NCI-H1417 treated with DMSO at 0.1 percent for 48 hours (cell line): ENCODE data around the gene ZNF20.

Experiments used
- DNase-seq: peaks from one replicate; lab custom pipeline; 2025; lab: John Stamatoyannopoulos, UW

Gene ZNF20

DNA sequence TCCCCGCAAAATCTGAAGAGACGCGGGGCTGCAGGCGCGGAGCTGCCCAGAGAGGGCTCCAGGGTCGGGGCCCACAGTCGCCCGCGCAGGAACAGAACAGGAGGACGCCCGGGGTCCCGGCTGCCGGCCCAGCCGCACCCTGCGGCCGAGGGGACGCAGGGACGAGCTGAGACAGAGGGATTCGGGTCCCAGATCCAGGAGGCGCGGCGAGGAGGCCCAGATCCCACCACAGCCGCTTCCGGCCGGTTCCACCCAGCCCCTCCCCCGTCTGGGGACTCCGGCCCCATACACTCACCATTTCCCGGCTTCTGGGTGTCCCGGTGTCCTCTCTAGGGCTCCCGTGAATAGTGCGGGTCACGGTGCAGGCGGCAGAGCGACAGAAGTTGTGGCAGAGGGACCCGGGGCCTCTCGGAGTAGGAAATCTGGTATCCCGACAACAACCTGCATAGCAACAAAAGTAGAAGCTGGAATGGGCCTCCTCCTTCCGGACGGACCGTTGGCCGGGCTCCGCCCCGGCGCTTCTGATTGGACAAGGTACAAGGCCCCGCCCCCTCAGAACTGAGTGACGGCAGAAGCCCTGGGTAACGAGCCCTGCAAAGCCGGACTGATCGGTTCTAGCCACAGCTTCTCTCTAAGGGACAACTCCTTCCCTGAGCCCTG, at the start of gene ZNF20:
Gene ZNF20 (minus strand): TSS at position 466 of the 660 bp plus-strand sequence. CDS start 168 bp downstream, at position 298.
- peak; percentile 81 for DNase-seq

DNA sequence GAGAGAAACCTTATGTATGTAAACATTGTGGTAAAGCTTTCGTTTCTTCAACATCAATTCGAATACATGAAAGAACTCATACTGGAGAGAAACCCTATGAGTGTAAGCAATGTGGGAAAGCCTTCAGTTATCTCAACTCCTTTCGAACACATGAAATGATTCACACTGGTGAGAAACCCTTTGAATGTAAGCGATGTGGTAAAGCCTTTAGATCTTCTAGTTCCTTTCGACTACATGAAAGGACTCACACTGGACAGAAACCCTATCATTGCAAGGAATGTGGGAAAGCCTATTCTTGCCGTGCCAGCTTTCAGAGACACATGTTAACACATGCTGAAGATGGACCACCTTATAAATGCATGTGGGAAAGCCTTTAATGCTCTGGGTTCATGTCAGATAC, 47.5 kb upstream of the ZNF20 start:
- DNase-seq, result no peak

DNA sequence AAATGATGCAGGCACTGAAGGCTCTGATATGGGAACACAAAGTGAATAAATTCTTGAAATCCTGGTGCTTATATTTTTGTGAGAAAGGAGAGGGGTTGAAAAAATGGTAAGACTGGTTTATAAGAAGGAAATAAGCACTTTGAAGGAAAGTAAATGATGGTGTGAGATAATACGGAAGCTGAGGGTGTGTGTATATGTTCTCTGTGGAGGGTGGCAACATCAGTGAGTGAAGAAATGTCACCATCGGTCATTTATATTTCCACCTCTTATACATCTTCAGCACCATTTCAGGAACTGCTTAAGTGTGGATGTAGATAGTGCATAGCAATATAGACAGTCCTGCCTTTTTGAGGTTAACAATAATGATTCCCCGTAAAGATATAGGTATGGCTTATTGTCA, 40.2 kb upstream of the ZNF20 start:
- DNase-seq, result no peak

DNA sequence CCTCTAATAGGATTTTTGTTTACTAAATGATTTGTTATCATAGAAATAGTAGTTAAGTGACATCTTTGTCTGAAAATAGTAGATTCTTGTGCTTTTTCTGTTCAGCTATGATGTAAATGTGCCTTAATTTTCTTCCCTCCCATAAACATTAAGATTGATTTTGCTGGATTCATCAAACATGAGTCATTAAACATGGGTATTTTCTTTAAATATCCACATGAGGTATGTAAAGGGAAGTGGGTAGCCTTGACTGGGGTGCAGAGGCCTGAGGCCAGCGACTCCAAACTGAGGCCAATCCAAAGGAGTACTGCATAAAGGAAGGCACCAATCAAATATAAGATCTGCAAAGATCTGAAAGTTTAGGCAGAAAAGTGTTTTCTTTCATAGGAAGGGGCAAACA, 26.5 kb upstream of the ZNF20 start:
- DNase-seq, result no peak

DNA sequence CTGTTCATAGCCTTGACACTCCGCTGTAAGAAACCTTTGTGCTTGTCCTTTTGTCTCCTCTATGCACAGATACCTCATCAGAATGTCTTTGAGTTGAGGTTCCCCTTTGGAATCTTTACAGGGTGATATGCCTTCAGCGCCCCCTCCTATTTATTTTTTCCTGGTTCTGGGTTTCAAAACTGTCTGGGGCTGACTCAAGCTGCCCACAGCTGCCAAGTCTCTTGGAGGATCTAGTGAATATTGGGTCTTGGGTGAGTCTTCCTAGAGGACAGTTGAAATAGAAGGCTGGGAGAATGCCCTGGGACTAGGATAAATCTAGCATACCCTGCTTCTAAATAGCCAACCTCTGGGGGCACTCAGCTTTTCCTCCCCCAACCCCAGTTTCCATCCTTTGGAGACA, 23.7 kb upstream of the ZNF20 start:
- DNase-seq, result no peak

DNA sequence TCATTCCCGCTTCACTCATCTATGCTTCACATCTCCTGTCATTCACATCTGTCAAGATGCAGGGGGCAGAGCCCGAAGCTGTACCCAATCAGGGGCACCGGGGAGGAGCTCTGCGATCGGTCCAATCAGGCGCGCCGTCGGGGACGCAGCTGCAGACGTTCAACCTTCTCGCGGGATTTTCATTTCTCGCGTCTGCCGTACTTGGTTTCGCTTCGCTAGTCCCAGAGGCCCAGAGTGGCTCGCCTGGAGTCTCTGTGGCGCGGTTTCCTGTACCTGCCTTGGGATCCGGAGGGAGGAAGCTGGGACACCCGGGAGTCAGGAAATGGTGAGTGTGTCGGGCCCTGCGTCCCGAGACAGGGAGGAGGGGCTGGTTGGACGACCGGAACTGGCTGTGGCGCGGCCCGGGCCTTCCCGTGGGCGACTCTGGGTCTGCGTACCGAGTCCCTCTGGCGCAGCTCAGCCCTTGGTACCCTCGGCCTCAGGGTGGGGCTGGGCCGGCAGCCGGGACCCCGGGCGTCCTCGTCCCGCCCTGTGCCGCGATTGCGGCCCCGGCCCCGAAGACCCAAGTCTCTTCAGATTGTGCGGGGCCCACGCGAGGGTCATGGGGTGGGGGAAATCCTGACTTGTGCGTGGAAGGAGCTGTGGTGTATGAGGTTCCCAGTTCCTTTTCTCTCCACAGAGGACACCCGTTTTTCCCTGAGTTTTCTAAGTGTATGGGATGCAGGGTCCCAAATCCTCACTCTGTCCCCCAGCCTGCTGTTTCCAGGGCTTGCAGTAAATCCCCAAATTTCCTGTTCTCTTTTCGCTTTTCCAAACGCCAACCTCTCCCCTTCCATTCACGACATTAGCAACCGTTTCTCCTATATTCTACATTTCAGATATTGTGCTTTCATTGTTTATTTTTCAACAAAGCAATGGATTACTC, 23.0 kb upstream of the ZNF20 start, which contains the start of gene ZNF136:
Gene ZNF136 (plus strand): TSS at position 215 of the 925 bp plus-strand sequence. CDS start 108 bp downstream, at position 323.
- DNase-seq, result peak; percentile 76

DNA sequence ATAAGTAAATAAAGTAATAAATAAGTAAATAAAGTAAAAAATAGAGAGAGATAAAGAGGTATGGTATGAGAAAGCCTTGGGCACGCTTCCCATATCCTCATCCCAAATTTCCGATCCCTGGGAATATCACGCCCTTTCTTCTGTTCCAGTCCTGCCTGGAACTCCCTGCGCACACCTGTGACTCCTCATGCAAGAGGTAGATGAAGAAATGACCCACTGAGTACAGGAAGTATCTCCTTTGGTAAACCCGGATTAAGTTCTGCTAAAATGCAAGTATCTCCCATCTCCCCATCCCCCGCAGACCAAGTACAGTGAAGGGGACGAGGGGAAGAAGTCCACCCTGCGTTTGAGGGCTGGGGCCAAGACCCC, 22.3 kb upstream of the ZNF20 start:
- DNase-seq, result no peak

DNA sequence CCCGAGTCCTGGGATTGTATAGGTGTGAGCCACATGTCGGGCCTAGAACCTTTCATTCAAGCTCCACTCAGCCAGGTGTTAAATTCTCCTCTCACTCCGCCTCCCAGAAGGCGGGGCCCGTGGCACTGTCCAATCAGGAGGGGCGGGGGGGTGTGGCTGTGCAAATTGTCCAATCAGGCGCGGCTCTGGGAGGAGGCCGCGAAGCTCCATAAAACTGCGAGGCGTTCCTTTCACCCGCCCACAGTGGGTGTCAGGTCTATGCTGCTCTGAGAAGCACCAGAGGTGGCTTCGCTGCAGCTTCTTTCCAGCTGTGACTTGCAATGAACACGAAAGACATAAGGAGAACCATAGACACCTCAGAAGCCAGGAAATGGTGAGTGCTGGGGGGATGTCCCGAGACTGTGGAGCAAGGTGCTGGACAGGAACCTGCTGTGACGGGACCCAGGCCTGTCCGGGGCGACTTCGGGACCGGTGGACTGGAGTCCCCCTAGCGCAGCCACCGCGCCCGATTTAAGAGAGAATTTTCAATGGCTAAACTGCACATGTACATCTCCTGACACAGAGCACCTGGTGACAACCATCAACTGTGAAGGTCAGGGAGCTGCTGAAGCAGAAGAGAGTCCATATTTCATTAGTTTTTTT, 19.7 kb upstream of the ZNF20 start:
- DNase-seq, result no peak

DNA sequence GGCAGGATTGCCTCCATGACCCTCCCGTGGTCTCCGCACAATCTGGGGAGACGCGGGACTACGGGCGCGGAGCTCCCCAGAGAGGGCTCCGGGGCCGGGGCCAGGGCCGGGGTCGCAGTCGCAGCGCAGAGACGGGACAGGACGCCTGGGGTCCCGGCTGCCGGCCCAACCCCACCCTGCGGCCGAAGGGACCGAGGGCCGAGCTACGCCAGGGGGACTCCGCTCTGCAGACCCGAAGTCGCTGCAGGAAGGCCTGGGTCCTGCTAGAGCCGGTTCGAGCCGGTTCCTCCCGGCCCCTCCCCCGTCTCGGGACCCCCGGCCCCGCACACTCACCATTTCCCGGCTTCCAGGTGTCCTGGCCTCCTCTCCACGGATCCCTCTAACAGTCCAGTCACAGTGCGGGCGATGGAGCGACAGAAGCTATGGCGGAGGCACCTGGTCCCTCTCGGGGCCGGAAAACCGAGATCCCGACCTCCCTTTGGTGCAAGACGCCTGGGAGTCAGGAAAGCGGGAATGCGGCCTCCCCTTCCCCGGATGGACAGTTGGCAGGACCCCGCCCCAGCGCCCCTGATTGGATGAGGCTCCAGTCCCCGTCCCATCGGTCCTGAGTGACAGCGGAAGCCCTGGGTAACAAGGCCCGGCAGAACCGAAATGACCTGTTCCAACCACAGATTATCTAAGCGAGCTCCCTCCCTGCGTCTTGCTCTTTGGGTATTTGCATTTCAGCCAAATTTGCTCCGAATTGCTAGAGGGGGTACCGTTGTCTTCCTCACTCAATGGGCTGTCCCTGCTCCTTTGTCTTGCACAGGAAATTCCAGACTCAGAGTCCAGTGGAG, 16.3 kb upstream of the ZNF20 start, which contains the start of gene ZNF625:
Gene ZNF625 (minus strand): TSS at position 512 of the 836 bp plus-strand sequence. CDS start 176 bp downstream, at position 336.
- peak; percentile 73 for DNase-seq

DNA sequence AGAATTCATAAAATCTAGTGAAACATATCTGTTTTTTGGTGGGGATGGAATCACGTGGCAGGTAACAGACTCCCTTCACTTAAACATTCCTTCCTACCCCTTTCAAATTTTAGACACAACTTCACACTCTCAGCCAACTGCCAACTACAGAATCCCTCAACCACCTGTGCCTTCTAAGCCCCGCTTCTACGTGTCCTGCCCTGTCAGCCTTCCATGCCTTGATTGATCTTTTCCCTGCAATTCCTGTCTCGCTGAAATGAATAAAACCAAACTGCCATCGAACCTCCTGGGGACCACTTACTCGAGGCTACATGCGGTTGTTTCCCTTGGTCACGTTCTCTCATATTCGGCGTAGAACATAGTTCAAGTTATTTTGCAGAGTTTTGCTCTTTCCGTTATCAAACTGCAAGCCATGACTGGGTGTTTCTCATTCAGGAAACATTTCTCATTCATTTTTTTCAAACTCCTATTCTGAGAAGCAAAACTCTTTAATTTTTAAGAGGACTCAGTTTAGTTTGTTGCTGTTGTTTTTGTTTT, 15.2 kb upstream of the ZNF20 start:
- DNase-seq, result no peak

DNA sequence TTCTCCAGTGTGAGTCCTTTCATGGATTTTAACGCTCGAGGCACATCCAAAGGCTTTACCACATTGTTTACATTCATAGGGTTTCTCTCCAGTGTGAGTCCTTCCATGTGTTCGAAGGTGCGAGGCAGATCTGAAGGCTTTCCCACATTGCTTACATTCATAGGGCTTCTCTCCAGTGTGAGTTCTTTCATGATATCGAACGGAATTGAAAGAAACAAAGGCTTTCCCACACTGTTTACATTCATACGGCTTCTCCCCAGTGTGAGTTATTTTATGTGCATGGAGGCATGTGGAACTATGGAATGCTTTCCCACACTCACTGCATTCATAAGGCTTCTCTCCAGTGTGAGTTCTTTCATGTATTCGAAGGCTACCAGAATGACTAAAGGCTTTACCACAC, 5.2 kb upstream of the ZNF20 start:
- DNase-seq, result no peak

DNA sequence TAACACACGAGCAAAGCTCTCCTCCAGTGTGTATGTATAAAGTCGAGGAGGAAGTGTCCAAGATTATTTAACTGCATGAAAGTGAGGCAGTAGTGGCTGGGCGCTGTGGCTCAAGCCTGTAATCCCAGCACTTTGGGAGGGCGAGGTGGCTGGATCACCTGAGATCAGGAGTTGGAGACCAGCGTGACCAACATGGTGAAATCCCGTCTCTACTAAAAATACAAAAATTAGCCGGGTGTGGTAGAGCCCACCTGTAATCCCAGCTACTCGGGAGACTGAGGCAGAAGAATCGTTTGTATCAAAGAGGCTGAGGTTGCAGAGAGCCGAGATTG, 1.2 kb upstream of the ZNF20 start:
- DNase-seq, result no peak

DNA sequence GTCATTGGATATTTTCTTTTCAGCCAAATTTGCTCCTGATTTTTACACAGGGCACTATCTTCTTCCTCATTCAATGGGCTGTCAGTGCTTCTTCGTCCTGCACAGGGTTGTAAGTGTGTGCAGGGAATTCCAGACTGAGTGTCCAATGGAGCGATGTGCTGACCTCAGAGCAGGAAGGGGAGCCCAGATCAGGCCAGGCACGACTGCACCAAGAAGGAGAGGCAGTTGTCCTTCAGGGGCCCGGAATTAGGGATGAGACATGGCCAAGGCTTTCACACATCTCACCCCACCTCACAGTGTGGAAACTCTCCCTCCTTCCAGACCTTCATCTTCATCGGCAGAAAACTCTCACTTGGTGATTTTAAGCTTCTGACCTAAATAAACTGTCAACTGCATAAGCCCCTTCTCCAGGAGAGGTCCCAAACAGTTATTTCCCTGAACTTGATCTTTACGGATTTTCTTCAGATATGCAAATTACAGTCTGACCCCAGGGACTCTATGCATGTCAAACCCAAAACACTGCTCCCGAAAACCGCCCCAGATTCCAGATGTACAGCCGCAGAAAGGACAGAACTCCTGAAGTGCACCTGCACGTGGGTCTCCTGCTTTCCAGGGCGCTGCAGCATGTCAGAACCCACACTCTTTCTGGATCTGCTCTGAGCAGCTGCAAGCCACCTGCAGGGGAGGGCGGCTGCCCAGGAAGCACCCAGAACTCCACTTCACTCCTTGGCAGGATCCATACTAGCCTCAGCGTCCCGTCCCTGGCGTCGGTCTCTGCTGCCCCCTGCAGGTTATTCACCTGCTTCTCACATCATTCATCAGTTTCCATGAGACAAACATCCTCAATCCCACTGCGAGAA, 625 bp upstream of the ZNF20 start:
- peak; percentile 62 for DNase-seq

DNA sequence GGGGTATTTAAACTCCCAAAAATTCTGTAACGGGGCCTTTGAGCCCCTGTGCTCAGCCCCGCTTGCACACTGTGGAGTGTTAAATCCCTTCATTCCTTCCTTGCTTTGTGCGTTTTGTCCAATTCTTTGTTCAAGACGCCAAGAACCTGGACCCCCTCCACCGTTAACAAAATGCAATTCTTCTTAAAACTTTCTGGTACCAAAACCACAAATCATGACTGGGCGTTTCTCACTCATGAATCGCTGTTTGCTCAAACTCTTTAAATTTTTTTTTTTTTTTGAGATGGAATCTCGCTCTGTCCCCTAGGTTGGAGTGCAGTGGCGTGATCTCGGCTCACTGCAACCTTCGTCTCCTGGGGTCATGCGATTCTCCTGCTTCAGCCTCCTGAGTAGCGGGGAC, 881 bp downstream of the ZNF20 start:
- DNase-seq, result no peak

DNA sequence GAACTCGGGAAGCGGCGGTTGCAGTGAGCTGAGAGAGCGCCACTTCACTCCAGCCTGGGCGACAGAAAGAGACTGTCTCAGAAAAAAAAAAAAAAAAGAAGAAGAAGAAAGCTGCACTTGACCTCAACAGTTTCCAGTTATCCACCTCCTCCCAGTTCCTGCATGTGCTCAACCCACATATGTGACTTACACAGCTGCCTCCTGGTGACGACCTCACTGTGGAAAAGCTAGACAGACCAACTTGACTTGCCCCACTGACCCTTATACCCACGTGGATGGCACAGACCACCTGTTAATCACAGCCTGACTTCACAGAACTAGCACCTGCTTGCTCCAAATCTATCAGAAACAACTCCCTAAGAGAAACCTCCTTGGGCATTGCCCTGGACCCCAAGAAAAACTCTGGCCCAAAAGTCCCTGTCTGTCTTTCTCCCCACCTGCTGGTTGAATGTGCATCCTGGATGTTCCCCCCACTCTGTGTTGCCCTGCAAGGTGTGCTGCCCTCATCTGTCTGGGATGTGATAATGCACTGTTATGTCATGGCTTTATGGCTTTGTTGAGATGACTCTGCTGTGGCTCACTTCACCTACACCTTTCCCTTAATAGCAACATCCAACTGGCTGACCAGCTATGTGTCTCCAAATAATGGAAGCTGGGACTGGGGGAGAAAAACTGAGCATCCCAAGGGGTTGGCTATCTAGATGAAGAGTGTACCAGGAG, 2.8 kb downstream of the ZNF20 start:
- DNase-seq, result no peak

DNA sequence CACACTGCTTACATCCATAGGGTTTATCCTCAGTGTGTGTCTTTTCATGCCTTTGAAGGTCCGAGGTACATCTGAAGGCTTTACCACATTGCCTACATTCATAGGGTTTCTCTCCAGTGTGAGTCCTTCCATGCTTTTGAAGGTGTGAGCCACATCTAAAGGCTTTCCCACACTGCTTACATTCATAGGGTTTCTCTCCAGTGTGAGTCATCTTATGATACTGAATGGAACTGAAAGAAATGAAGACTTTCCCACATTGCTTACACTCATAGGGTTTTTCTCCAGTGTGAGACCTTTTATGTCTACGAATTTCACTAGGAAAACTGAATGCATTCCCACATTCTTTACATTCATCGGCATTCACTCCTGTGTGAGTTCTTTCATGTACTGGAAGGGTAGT, 7.1 kb downstream of the ZNF20 start:
- no peak for DNase-seq

DNA sequence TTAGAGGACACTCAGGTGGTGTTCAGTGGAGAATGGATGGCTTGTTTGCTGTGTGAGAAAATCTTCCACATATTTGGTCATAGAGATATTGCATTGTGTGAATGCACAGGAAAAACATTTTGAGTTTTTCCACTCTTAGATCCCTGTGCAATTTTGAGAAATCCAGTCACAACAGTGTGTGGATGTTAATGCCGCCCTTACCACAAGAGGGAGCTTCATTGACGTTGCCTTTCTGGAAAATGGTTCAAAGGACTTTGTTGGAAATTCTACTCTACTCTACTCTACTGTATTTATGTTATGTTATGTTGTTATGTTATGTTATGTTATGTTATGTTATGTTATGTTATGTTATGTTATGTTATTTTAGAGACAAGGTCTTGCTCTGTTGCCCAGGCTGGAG, 13.4 kb downstream of the ZNF20 start:
- no peak for DNase-seq

DNA sequence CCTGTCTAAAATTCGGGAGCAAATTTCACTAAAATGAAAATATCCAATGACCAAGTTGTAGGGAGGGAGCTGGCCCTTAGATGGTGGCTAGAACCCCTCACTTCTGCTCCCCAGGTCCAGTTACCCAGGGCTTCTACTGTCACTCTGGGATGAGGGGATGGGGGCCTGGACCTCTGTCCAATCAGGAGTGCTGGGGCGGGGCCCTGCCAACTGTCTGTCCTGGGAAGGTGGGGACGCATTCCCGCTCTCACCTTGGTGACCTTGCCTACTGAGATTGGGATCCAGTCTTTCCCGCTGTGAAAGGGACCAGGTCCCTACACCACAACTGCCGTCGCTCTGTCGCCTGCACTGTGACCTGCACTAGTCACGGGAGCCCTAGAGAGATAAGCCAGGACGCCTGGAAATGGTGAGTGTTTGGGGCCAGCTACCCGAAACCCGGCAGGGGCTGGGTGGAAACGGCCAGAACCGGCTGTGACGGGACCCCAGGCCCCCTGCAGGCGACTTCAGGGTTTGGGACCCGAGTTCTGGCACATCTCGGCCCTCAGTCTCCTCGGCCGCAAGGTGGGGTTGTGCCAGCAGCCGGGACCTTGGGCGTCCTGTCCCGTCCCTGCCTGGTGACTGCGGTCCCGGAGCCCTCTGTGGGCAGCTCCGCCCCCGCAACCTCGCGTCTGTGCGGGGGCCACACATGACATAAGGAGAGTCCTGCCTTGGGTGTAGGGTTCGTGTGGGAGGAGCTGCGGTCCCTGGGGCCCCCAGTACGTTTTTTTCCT, 22.8 kb downstream of the ZNF20 start:
- no peak for DNase-seq

DNA sequence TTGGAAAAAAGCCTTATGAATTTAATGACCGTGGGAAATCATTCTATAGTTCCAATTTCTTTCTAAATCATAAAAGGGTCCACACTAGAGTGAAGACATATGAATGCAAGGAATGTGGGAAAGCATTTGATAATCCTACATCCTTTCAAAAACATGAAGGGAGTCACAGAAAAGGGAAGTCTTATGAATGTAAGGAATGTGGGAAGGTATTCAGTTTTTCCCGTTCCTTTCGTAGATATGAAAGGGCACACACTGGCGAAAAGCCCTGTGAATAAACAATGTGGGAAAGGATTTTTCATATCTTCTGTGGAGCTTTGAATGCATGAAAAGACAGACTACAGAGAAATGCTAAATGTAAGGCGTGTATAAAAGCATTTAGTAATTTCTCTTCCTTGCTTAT, 27.0 kb downstream of the ZNF20 start:
- DNase-seq, result no peak
